WTC11 (cell line): ENCODE results near the gene SDK2.

Experiments
- CREB1 ChIP-seq: sonication (generic); formaldehyde crosslinking; IDR thresholded peaks from 2 replicates; pipeline ENCODE4 v1.8.0; 2023; ENCODE audit warnings: mild to moderate bottlenecking, missing genetic modification reagents
- CTCF ChIP-seq: fragments of 200-600 bp; IDR thresholded peaks from 2 replicates; pipeline ENCODE4 v1.8.0; 2022; ENCODE audit warnings: antibody characterized with exemption
- NR3C1 ChIP-seq: sonication (generic); formaldehyde crosslinking; conservative IDR thresholded peaks from 2 replicates; pipeline ENCODE4 v1.8.1; 2023; ENCODE audit warnings: low read depth, mild to moderate bottlenecking, missing genetic modification reagents
- TP53 ChIP-seq: sonication (generic); formaldehyde crosslinking; IDR thresholded peaks from 2 replicates; pipeline ENCODE4 v1.8.1; 2023; ENCODE audit warnings: mild to moderate bottlenecking, missing genetic modification reagents
- ZNF671 ChIP-seq: fragments of 250-450 bp; sonication (Bioruptor Pico); IDR thresholded peaks from 2 replicates; pipeline ENCODE4 v1.8.0; 2021; ENCODE audit warnings: mild to moderate bottlenecking

- TF ChIP-seq ZNF671 (CRISPR knock-in tag) (no peak), CTCF (no peak), CREB1 (CRISPR knock-in tag) (no peak), NR3C1 (CRISPR knock-in tag) (no peak), TP53 (CRISPR knock-in tag) (no peak)
These were observed 111.8 kb downstream of the SDK2 start for GRCh38 chr17:73532421-73532901.
